RPMI7951 (cell line): ENCODE data around the gene PPME1. TPM values are rescaled to one million over a fixed set of nuclear protein-coding genes. Genes with fewer than 3 reads are reported as not detected.
"Not testable (repeated sequence)": the region's sequence is repeated elsewhere in the genome, so short reads cannot be mapped to it uniquely, and the experiment has no call there.

ENCODE experiments used
- DNase-seq: peaks from one replicate; pipeline ENCODE4 v3.0.0-alpha.2; 2012; ENCODE audit warnings: low read depth
- total RNA-seq: library from RNA; depleted of rRNA; stranded (reverse); fragments of >200 nt; shearing (Covaris generic); gene quantifications from 2 replicates; pipeline ENCODE4 v1.2.3, GENCODE V29; 2014; rRNA removed

PPME1 gene, protein sequence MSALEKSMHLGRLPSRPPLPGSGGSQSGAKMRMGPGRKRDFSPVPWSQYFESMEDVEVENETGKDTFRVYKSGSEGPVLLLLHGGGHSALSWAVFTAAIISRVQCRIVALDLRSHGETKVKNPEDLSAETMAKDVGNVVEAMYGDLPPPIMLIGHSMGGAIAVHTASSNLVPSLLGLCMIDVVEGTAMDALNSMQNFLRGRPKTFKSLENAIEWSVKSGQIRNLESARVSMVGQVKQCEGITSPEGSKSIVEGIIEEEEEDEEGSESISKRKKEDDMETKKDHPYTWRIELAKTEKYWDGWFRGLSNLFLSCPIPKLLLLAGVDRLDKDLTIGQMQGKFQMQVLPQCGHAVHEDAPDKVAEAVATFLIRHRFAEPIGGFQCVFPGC
- total RNA-seq = 48.2 and 63.8 TPM in 2 replicates

DNA sequence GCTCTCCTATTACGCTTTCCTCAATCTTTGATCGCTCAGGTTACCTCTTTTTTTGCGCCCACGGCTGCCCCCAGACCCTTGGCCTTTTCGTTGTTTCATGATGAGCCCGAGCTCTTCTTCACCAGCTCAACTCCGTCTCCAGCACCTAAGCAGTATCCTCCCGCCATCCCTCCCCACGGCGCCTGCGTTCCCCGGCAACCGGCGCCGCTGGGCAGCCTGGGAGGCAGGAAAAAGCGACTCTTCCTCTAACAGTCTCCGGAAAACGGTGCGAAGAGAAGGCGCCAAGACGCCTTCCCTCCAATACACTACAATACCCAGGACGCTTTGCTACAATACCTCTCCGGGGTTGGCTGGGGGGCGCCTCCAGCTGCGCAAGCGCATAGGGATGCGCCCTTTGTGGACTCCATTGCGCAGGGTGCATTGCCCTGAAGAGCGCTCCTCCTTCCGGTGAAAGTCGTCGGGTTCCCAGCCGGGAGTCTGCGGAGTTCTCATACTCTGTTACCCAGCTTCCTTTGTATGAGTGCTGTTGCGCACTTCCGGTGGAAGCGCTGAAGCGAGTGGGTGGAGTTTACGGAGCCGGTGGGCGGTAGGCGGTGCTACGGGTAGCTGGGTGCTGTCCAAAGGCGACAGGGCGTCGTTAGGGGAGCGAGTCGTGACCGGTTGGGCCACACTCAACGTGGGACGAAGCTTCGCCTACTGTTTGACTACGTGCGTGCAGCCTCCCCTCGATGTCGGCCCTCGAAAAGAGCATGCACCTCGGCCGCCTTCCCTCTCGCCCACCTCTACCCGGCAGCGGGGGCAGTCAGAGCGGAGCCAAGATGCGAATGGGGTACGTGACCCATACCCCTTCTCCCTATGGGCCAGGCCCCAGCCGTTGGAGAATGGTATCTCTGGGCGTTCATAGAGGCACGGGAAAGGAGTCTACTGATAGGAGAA lies at the start of gene PPME1, which contains the start of gene C2CD3:
TSS of gene PPME1 (plus strand) at position 596 of the 936 bp plus-strand sequence. CDS start at position 729, 133 bp downstream.
TSS of gene C2CD3 (minus strand) at position 309 of the 936 bp plus-strand sequence. CDS start at position 99, 210 bp downstream.
- peak; percentile 100 for DNase-seq

- no peak for DNase-seq
These were observed 49.3 kb upstream of the PPME1 start for GRCh38 chr11:74121804-74122203.

DNA sequence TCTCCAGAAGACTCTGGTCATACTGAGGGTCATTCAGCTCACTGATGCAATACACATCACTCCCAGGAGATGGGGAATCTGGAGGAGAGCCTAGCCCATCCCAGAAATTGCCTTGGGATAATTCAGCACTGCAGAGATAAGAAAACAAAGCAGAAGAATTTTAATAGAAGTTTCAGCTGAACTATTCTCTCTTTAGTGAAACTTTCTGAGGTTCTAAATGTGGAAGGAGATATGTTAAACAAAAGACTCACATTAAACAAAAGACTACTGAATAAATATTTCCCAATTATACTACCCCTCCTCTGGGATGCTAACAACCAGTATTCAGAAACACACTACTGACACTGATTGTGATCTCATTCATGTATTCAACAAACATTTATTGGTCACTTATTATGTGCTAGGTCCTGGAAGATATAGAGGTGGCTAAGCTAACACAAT lies 48.1 kb upstream of the PPME1 start:
- DNase-seq = no peak

GRCh38 chr11:74129121-74129520 lies 42.0 kb upstream of the PPME1 start:
- not testable (repeated sequence) for DNase-seq

DNA sequence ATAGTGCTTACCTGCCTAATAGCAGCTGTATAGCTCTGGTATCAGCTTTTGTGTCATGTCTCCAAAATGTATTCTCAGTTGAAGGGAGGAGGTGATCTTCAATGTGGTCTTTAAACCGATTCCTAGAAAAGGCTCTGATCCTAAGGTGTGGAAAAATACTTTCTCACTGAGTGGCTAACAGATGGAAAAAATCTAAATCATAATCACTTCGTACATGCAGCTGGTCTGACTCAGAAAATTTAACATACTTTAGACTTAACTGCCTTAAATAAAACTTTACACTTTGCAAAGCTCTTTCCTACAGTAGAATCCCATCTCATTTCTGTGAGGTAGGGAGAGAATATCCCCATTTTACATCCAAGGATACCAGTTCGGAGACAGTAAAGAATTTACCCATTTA lies 38.3 kb upstream of the PPME1 start:
- no peak for DNase-seq

GRCh38 chr11:74133436-74133835 lies 37.7 kb upstream of the PPME1 start:
- no peak for DNase-seq

GRCh38 chr11:74134661-74135060 lies 36.4 kb upstream of the PPME1 start:
- no peak for DNase-seq

GRCh38 chr11:74135127-74135840 lies 35.8 kb upstream of the PPME1 start:
- peak; percentile 29 for DNase-seq

DNA sequence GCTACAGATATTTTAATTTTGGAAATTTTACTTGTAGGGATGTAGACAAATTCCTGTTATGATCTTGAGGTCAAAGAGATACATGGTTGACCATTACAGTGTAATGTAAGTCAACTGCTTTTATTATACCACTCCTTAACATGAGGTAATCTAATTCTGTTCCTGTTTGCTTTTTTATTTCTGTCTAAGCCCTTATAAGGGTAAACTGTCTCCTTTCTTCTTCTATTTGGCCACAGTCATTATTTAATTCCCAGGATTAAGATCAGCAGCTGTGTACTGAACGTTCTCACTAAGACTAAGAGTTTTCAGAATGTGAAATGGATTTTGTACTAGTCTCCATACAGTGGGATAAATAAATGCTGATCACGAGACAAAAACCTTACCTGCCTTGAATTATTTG lies 33.1 kb upstream of the PPME1 start:
- no peak for DNase-seq

GRCh38 chr11:74138572-74138971 lies 32.5 kb upstream of the PPME1 start:
- peak; percentile 97 for DNase-seq

- DNase-seq = no peak
These were observed 31.8 kb upstream of the PPME1 start for GRCh38 chr11:74139151-74139918.

- DNase-seq = not testable (repeated sequence)
These were observed 31.1 kb upstream of the PPME1 start for GRCh38 chr11:74139919-74140431.

- DNase-seq = no peak
These were observed 29.8 kb upstream of the PPME1 start for GRCh38 chr11:74141241-74141695.

- DNase-seq = no peak
These were observed 29.2 kb upstream of the PPME1 start for GRCh38 chr11:74141908-74142307.

DNA sequence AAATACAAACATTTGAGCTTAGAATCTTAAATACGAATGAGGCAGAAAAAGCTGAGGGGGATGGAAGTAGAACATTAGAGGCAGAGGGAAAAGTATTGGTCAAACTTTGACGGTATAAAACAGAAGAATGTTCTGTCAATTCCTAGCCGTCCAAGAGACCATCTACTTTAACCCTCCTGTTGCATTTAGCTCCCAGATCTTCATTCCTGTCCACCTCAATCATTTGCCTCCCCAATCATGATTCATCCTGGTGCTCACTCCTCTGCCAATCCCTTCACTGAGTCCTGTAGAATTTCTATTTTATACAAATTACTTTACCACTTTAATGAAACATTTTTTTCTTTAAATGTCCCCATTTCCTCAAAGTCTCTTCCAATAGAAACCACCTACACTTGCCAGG lies 28.5 kb upstream of the PPME1 start:
- DNase-seq = no peak

- no peak for DNase-seq
These were observed 26.5 kb upstream of the PPME1 start for GRCh38 chr11:74144592-74144991.

DNA sequence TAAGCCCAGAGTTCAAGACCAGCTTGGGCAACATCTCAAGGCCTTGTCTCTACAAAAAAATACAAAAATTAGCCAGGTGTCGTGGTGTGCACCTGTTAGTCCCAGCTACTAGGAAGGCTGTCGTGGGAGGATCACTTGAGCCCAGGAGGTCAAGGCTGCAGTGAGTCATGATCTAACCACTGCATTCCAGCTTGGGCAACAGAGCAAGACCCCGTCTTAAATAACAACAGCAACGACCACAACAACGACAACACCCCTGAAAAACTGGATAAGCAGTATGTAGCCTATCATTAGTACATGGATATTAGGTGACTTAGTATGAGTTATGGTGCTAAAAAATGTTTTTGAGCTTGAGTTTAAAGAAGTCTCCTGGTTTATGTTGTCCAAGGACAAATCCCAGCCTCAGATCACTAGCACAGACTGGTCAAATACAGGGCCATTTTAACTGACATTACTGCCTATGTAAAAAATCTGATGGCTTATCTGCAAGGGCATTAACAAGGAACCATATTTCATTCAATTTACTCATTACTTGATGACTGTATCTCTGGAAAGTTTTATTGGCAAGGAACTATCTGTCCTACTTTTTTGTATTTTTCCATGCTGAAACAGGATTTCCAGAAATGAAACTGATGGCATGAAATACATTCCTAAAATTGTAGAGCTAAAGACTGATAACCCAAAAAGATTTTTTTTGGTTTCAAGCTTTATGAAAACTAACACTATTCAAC lies 23.7 kb upstream of the PPME1 start:
- DNase-seq = peak; percentile 63

DNA sequence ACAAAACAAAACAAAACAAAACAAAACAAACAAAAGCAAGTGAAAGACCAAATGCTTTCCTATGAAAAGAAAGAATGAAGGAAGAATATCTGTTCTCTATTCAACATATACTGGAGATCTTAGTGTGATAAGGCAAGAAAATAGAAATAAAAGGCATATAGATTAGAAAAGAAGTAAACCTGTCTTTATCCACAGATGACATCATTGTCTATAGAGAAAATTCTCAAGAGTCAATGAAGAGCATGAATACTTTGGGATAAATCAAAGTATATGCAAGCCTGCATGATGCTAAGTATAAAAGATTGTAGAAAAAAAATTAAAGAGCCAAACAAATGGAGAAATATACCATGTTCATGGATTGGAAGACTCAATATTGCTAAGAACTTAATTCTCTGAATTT lies 17.9 kb upstream of the PPME1 start:
- DNase-seq = no peak

DNA sequence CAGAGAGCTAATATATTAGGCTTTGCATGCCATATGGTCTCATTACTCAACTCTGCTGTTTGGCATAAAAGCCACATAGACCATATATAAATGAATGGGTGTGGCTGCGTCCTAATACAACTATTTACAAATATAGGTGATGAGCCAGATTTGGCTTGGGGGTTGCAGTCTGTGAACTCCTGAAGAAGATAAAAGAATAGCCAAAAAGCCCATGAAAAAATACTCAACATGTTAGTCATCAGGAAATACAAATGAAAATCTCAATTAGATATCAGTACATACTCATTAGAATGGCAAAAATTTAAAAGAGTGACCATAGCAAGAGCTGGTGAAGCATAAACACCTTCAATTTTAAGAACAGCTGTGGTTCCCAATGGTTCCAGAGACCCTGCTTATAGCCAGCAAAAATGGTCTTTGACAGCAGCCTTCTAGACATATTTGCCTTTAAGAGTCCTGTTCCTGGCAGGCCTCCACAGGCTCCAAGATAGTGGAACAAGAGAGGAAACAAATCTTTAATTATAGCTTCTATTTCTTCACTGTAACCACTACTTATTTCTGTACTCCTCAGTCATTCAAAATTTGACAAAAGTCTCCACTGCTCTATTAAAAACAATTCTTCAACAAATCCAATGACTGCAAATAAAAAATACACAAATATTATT lies 16.3 kb upstream of the PPME1 start:
- peak; percentile 39 for DNase-seq
